K562 (cell line): ENCODE measurements around the gene PLEKHN1. TPM values are rescaled to one million over a fixed set of nuclear protein-coding genes. Genes with fewer than 3 reads are reported as not detected.
A peak's percentile ranks its signal among the peaks of the same experiment; 100 is the strongest.

Experiments used
- BRD4 ChIP-seq: fragments of 200-600 bp; sonication (generic); IDR thresholded peaks from 2 replicates; pipeline ENCODE4 v1.6.1; 2017; ENCODE audit warnings: inconsistent platforms
- CAMTA2 ChIP-seq: fragments of 250-450 bp; sonication (Bioruptor Pico); conservative IDR thresholded peaks from 2 replicates; pipeline ENCODE4 v1.5.1; 2022
- CEBPG ChIP-seq, 3 experiments: fragments of 200-800 bp in 1 of 3; sonication (Bioruptor generic) in 1 of 3; sonication (generic) in 1 of 3; formaldehyde crosslinking in 1 of 3; IDR thresholded peaks in 2 of 3; conservative IDR thresholded peaks in 1 of 3; 2 replicates each; pipeline versions ENCODE4 v1.6.1 to v1.8.0; 2016 to 2022; ENCODE audit warnings: missing compliant biosample characterization in 2 of 3, missing genetic modification characterization in 2 of 3, mild to moderate bottlenecking in 1 of 3, missing genetic modification reagents in 1 of 3
- DACH1 ChIP-seq: fragments of 450-650 bp; IDR thresholded peaks from 2 replicates; pipeline ENCODE4 v1.6.1; 2018; ENCODE audit not compliant: partially characterized antibody
- ESRRA ChIP-seq: fragments of 450-650 bp; IDR thresholded peaks from 2 replicates; pipeline ENCODE4 v1.6.1; 2014; ENCODE audit warnings: low read depth, mild to moderate bottlenecking, moderate library complexity, borderline replicate concordance
- ETV5 ChIP-seq: sonication (generic); formaldehyde crosslinking; IDR thresholded peaks from 2 replicates; pipeline ENCODE4 v1.4.0; 2020; ENCODE audit warnings: low read depth, mild to moderate bottlenecking, missing genetic modification reagents
- GTF3C2 ChIP-seq: IDR thresholded peaks from 3 replicates; pipeline ENCODE4 v1.6.1; 2011; ENCODE audit warnings: borderline replicate concordance, mild to moderate bottlenecking, moderate library complexity; ENCODE audit not compliant: insufficient read length; ENCODE audit errors: extremely low read depth
- HDAC2 ChIP-seq: fragments of 450-650 bp; IDR thresholded peaks from 2 replicates; pipeline ENCODE4 v1.6.1; 2016; ENCODE audit warnings: mild to moderate bottlenecking
- XRCC4 ChIP-seq: IDR thresholded peaks from one replicate; pipeline ENCODE4 v1.6.1; 2011; ENCODE audit not compliant: insufficient read depth, insufficient read length; ENCODE audit errors: extremely low read depth
- ZFP30 ChIP-seq: fragments of 250-450 bp; sonication (Bioruptor Pico); IDR thresholded peaks from 2 replicates; pipeline ENCODE4 v1.8.0; 2022; ENCODE audit warnings: moderate library complexity, mild to moderate bottlenecking, inconsistent platforms, borderline replicate concordance
- ZFP91 ChIP-seq: sonication (generic); formaldehyde crosslinking; IDR thresholded peaks from 2 replicates; pipeline ENCODE4 v1.8.0; 2022; ENCODE audit warnings: mild to moderate bottlenecking, missing genetic modification reagents
- ZFPM2 ChIP-seq: fragments of 250-450 bp; sonication (Bioruptor Pico); IDR thresholded peaks from 2 replicates; pipeline ENCODE4 v1.5.1; 2022; ENCODE audit warnings: mild to moderate bottlenecking
- ZNF551 ChIP-seq: fragments of 250-450 bp; sonication (Bioruptor Pico); IDR thresholded peaks from 2 replicates; pipeline ENCODE4 v1.5.0; 2021; ENCODE audit warnings: mild to moderate bottlenecking, moderate library complexity
- polyA plus RNA-seq, 8 experiments: library from polyadenylated mRNA; depleted of rRNA in 4 of 8; stranded (reverse) in 5 of 8; unstranded in 3 of 8; fragments of >200 nt; fragmentation: Nextera tagmentation in 2 of 8; fragmentation: Illumina TruSeq in 1 of 8; extraction: Ambion mirVana in 2 of 8; extraction: Trizol in 1 of 8; gene quantifications; 2 replicates each; pipeline versions ENCODE4 v1.2.1 to v1.2.3, GENCODE V29; 2011 to 2014; ENCODE audit warnings: inconsistent platforms in 1 of 8, missing spikeins in 1 of 8
- total RNA-seq, 7 experiments: library from RNA; depleted of rRNA in 6 of 7; stranded (reverse); fragments of >200 nt in 6 of 7; fragmentation: Illumina TruSeq in 2 of 7; extraction: Trizol in 2 of 7; gene quantifications; 2 replicates each; pipeline versions ENCODE4 v1.2.1 to v1.2.3, GENCODE V29; 2011 to 2021; ENCODE audit warnings: low replicate concordance in 1 of 7
- TF ChIP-seq, protein P1 (sequence below): fragments of 450-650 bp; IDR thresholded peaks from 2 replicates; pipeline ENCODE4 v1.6.1; 2014; ENCODE audit warnings: low read depth, mild to moderate bottlenecking, moderate library complexity, borderline replicate concordance
- TF ChIP-seq, protein P2 (sequence below), 3 experiments: fragments of 200-800 bp in 1 of 3; sonication (Bioruptor generic) in 1 of 3; sonication (generic) in 1 of 3; formaldehyde crosslinking in 1 of 3; IDR thresholded peaks; 2 replicates each; pipeline versions ENCODE4 v1.6.1 to v1.8.0; 2016 to 2022; ENCODE audit warnings: mild to moderate bottlenecking in 2 of 3, missing compliant biosample characterization in 2 of 3, missing genetic modification characterization in 2 of 3, missing genetic modification reagents in 1 of 3

PLEKHN1 gene
- total and polyA plus RNA-seq, 9 of the 15 experiments (the other 6 are each of a cell fraction or from before 2014, with no cell fraction given): 0.07 to 1.5 (median 0.13) TPM; not detected in 2

DNA sequence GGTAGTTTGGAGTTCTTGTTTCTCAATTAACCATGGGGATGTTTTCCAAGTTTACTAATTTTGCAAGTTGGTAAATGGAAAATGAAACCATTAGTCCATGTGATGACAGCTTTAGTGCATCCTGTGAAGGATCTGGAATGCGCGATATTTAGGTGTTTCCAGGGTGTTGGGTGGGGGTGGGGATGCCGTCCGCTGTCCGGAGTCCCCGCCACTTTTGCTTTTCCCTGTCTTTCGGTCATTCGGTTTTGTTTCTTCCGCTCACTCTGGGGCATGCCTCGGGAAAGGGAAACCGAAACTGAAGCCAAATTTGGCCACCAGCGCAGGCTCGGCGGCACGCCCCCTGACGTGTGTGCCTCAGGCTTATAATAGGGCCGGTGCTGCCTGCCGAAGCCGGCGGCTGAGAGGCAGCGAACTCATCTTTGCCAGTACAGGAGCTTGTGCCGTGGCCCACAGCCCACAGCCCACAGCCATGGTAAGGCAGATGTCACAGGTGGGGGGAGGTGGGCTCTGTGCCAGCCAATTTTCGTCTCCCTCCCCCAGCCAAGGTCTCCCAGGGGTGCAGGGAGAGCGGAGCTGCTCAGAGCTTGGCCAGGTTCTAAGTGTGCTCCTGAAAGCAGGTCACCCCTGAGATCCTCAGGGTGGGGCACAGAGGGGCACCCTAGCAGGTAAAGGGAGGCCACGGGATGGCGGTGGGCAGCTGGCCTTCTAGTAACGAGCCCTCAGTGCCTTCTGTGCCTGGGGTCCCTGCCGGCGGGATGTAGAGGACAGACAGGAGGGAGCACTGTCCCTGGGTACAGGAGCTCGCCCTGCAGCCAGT is 47.0 kb downstream of the PLEKHN1 start, which contains the start of gene ISG15 (continued):
- TF ChIP-seq GTF3C2 (no peak), ZNF551 (CRISPR knock-in tag) (no peak), ZFP30 (CRISPR knock-in tag) (no peak), BRD4 (no peak), ZFPM2 (CRISPR knock-in tag) (no peak), CAMTA2 (no peak), ETV5 (no peak), CEBPG (CRISPR knock-in tag; IDR thresholded peaks at IDR 0.05) (peak; percentile 31; the same call in 1 of the 2 replicates), CEBPG (tag; conservative IDR thresholded peaks at IDR 0.05 in 1 of 2, IDR thresholded peaks at IDR 0.05 in 1 of 2) (no peak), XRCC4 (no peak), HDAC2 (peak; percentile 85), ZFP91 (CRISPR knock-in tag) (no peak), DACH1 (peak; percentile 14), ESRRA (0 out of 2 replicates have a peak, but pooled peaks have one; percentile 22)
- TF ChIP-seq, protein P1, sequence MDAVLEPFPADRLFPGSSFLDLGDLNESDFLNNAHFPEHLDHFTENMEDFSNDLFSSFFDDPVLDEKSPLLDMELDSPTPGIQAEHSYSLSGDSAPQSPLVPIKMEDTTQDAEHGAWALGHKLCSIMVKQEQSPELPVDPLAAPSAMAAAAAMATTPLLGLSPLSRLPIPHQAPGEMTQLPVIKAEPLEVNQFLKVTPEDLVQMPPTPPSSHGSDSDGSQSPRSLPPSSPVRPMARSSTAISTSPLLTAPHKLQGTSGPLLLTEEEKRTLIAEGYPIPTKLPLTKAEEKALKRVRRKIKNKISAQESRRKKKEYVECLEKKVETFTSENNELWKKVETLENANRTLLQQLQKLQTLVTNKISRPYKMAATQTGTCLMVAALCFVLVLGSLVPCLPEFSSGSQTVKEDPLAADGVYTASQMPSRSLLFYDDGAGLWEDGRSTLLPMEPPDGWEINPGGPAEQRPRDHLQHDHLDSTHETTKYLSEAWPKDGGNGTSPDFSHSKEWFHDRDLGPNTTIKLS: peak; percentile 33; the same call in 1 of the 2 replicates
- TF ChIP-seq, protein P2, sequence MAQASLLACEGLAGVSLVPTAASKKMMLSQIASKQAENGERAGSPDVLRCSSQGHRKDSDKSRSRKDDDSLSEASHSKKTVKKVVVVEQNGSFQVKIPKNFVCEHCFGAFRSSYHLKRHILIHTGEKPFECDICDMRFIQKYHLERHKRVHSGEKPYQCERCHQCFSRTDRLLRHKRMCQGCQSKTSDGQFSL (CRISPR knock-in tag; IDR thresholded peaks at IDR 0.05): no peak
- TF ChIP-seq, protein P2 (tag; IDR thresholded peaks at IDR 0.05): no peak
